GM18868 (cell line): ENCODE data around the gene MCFD2.

Source experiments
- ATAC-seq: cut with Tn5 transposase; IDR thresholded peaks from one replicate; pipeline ENCODE4 v1.9.1; 2021; ENCODE audit warnings: mild to moderate bottlenecking, moderate library complexity; ENCODE audit not compliant: unreplicated experiment

MCFD2 gene

GRCh38 chr2:46852598-46852997 lies 63.0 kb downstream of the MCFD2 start:
- no peak for ATAC-seq

GRCh38 chr2:46852124-46852523 lies 63.5 kb downstream of the MCFD2 start:
- ATAC-seq = no peak
